Measurements from ENCODE around the gene GABRE.

DNA sequence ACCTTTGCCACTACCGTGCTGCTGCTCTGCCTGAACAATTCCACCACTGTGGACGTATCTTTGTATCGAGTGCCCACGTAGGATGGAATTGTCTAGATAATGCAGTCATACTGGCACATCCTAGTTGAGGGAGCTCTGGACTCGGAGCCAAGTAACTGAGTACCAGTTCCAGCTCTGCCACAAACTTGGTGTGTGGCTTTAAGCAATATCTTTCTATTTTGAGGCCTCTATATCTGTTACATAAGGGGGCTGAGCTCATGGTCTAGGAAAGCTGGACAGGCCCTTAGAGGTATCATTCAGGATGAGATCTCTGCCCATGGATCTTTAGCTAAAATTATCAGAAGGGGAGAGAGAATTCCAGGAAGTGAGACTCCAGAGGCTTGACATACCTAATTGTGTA lies 12.4 kb downstream of the GABRE start:
- no peak for TF ChIP-seq POLR2A (IDR thresholded peaks at IDR 0.05; ENCODE audit: low read depth, low read length)
- TF ChIP-seq, protein P1, sequence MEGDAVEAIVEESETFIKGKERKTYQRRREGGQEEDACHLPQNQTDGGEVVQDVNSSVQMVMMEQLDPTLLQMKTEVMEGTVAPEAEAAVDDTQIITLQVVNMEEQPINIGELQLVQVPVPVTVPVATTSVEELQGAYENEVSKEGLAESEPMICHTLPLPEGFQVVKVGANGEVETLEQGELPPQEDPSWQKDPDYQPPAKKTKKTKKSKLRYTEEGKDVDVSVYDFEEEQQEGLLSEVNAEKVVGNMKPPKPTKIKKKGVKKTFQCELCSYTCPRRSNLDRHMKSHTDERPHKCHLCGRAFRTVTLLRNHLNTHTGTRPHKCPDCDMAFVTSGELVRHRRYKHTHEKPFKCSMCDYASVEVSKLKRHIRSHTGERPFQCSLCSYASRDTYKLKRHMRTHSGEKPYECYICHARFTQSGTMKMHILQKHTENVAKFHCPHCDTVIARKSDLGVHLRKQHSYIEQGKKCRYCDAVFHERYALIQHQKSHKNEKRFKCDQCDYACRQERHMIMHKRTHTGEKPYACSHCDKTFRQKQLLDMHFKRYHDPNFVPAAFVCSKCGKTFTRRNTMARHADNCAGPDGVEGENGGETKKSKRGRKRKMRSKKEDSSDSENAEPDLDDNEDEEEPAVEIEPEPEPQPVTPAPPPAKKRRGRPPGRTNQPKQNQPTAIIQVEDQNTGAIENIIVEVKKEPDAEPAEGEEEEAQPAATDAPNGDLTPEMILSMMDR (IDR thresholded peaks at IDR 0.05; ENCODE audit: extremely low read depth in 1 of 2, insufficient read depth in 1 of 2, low read depth in 1 of 2, low read length in 2 of 2): no peak
- TF ChIP-seq EZH2 (IDR thresholded peaks at IDR 0.05; ENCODE audit: borderline replicate concordance, low read depth, low read length, severe bottlenecking): no peak
- no peak for TF ChIP-seq POLR2AphosphoS5 (IDR thresholded peaks at IDR 0.05; ENCODE audit: insufficient read depth, low read depth, low read length)
- TF ChIP-seq, protein P2, sequence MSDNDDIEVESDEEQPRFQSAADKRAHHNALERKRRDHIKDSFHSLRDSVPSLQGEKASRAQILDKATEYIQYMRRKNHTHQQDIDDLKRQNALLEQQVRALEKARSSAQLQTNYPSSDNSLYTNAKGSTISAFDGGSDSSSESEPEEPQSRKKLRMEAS (IDR thresholded peaks at IDR 0.05; ENCODE audit: insufficient read depth, insufficient read length): no peak
- no peak for TF ChIP-seq JUN (IDR thresholded peaks at IDR 0.05; ENCODE audit: borderline replicate concordance, insufficient read depth, insufficient read length, low read depth)
- TF ChIP-seq MYC (IDR thresholded peaks at IDR 0.05; ENCODE audit: low read depth, low read length): no peak
- no peak for TF ChIP-seq GATA2 (IDR thresholded peaks at IDR 0.05; ENCODE audit: insufficient read depth, insufficient read length, low read depth, low read length)
- TF ChIP-seq FOS (IDR thresholded peaks at IDR 0.05; ENCODE audit: borderline replicate concordance, insufficient read depth, low read length): no peak
